Epidermal melanocyte (primary cell): Measurements from ENCODE around the gene TRUB2.

Experiments
- DNase-seq: peaks from one replicate; pipeline ENCODE4 v3.0.0; 2011; ENCODE audit warnings: low spot score; ENCODE audit not compliant: insufficient read length

TRUB2 gene

DNA sequence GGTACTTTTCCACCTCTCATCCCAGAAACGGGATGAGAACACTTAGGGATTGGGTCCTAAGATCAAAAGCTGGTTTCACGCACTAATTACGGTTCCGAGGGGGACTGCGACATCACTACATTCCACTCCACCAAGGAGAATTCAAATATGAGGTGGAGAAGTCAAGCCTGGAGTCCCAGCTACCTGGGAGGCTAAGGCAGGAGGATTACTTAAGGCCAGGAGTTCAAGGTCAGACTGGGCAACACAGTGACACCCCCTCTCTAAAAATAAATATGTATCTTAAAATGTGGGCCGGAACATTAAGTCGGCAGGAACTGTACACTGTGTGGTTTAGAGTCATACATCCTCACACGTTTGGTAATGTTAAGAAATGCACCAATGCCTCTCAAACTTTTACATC is 48.0 kb downstream of the TRUB2 start:
- no peak for DNase-seq

GRCh38 chr9:128271512-128271911 is 50.7 kb downstream of the TRUB2 start:
- no peak for DNase-seq

GRCh38 chr9:128271112-128271511 is 51.1 kb downstream of the TRUB2 start:
- DNase-seq: no peak

GRCh38 chr9:128266868-128267590 is 55.2 kb downstream of the TRUB2 start:
- DNase-seq: no peak

GRCh38 chr9:128265348-128265847 is 56.8 kb downstream of the TRUB2 start:
- no peak for DNase-seq

DNA sequence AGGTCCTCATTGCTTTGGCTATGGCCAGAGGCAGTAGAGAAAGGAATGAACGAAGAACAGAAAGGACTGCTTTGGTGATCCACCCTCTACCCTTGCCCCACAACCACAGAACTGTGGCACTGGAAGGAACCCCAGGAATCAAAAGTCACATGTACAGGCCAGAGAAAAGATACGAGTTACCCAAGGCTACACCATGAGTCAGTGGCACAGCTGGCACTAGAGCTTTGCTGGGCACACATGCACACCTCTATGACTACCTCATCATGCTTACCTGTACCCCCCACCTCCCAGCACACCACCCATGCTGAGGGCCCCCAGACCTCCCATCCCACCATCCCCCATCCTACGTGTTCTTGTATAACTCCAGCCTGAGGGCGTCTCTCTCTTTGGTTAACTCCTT is 59.6 kb downstream of the TRUB2 start:
- no peak for DNase-seq

- DNase-seq: no peak
These were observed 61.9 kb downstream of the TRUB2 start for GRCh38 chr9:128260340-128260739.

DNA sequence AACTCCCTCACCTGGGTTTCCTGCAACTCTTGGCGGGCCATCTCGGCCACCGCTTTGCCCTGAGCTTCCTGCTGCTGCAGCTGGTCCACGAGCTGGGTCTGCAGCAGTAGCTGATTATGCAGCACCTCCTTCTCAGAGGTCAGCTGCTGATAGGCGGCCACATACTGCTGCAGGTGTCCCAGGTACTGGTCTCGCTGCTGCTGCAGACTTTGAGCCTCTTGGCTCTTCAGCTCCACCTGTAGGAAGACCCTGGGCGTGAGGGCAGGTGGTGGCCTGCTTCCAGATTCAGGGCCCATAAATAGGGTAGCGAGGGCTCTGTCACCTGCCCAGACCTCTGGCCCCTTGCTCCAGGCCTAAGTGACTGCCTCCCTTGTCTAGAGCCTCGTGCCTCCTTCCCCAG is 63.1 kb downstream of the TRUB2 start:
- no peak for DNase-seq

GRCh38 chr9:128258326-128258725 is 63.9 kb downstream of the TRUB2 start:
- DNase-seq: no peak

DNA sequence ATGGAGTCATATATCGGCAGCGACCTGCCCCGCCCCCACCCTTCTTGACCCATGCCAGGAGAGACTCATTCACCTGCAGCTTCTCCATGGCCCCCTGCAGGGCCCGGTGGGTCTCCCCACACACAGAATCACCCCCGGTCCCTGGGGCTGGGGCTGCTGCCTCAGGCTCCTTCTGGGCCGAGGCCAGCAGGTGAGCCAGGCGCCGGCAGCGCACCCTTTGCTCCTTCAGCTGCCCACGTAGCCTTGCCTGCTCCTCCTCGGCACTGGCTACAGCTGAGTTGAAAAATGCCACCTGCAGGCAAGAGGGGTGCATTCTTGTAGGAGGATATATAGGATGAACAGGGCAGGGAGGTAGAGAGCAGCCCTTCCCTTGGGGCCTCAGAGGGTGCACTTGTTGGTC is 64.3 kb downstream of the TRUB2 start:
- DNase-seq: no peak

DNA sequence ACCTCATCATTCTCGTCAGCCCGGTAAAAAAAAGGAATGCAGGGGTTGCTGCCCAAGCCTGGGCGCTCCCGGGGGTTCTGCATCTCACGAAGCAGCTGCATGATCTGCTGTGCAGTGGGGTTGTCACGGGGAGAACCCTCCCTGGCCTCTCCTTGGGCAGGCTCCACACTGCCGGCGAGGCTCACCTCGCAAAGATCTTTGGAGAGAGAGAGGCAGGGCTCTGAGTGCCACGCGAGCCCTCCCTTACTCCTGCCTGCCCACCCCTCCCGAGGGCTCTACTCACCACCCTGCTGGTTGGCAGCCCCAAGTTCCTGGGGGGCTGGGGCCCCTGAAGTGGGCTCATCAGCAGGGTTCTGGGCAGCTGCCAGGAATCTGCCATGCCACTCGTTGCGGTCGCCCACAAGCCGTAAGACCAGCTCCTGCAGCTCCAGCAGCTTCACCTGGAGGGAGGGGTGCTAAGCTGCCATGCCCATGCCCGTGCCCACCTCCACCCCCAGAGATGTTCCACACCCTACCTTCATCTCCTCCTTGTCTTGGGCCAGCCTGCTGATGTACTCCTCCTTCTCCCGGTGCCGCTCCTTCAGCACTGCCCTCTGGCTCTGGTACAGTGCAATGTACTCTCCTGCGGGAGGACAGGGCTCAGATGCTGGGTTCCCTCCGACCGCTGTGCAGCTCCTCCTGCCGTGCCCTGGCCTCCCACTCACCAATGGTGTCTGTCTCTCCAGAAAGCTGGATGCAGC is 65.0 kb downstream of the TRUB2 start:
- DNase-seq: no peak
